ENCODE measurements around the gene SH3BGRL2. TPM values are rescaled to one million over a fixed set of nuclear protein-coding genes. Genes with fewer than 3 reads are reported as not detected.

SH3BGRL2 gene
- total RNA-seq, 1 experiment from 2014 or later = 5.2 TPM

- Histone ChIP-seq H3K9ac (ENCODE audit: low read length) (no peak overlapping the region), H3K27ac (ENCODE audit: low read depth, low read length) (no peak overlapping the region), H3K4me3 (replicated peaks in 1 of 2; ENCODE audit: low read depth in 1 of 2, low read length in 2 of 2) (no peak overlapping the region), H3K4me1 (ENCODE audit: control insufficient read depth in 1 of 2, insufficient read depth in 2 of 2, low read length in 2 of 2) (peaks cover 10 to 12% of the 10 kb centered on the region in 2 experiments; a peak in 3 of 4 replicates), H2AFZ (ENCODE audit: low read depth, low read length, poor library complexity, severe bottlenecking) (no peak overlapping the region), H3K9me3 (ENCODE audit: control insufficient read depth in 1 of 2, insufficient read depth in 1 of 2, low read depth in 1 of 2, low read length in 2 of 2) (no peaks in the 10 kb centered on the region), H3K4me2 (ENCODE audit: low read length) (no peak overlapping the region), H3K9me2 (ENCODE audit: insufficient read depth) (no peaks in the 10 kb centered on the region), H3K27me3 (ENCODE audit: insufficient read depth, low read length) (no peaks in the 10 kb centered on the region), H3K79me2 (ENCODE audit: insufficient read depth, low read length) (no peaks in the 10 kb centered on the region), H3K36me3 (ENCODE audit: control insufficient read depth in 1 of 2, insufficient read depth in 2 of 2, low read length in 2 of 2) (no peaks in the 10 kb centered on the region), H4K20me1 (ENCODE audit: insufficient read depth) (no peaks in the 10 kb centered on the region)
- CTCF ChIA-PET = no interaction called here
- no peak for TF ChIP-seq CBX3 (IDR thresholded peaks at IDR 0.05; ENCODE audit: low read depth)
- no peak for TF ChIP-seq CTCF (IDR thresholded peaks at IDR 0.05 in 2 of 3, conservative IDR thresholded peaks at IDR 0.05 in 1 of 3; ENCODE audit: borderline replicate concordance in 1 of 3, insufficient read depth in 1 of 3, low read depth in 2 of 3, low read length in 2 of 3)
- RAD21 ChIA-PET (ENCODE audit: low non-redundant PET in 1 of 2, low total read pairs in 2 of 2, uncharacterized antibody in 2 of 2, unreplicated experiment in 2 of 2) = no interaction called here
- BruUV-seq (replicated peaks) = no TSS peak
- DNase-seq (ENCODE audit: low read depth, low spot score) (no peak), ATAC-seq (no peak)
- intact Hi-C loops (cut with micrococcal nuclease) = no loop called here
- POLR2A ChIA-PET = no interaction called here
Observed at GRCh38 chr6:79598012-79598411, 33.1 kb upstream of the SH3BGRL2 start.

GRCh38 chr6:79599725-79600259 is 31.3 kb upstream of the SH3BGRL2 start:
- Histone ChIP-seq H3K4me1 (ENCODE audit: control insufficient read depth in 1 of 2, insufficient read depth in 2 of 2, low read length in 2 of 2) (peaks cover 10 to 17% of the 10 kb centered on the region in 2 experiments; a peak in 3 of 4 replicates), H4K20me1 (ENCODE audit: insufficient read depth) (no peaks in the 10 kb centered on the region), H3K4me3 (replicated peaks in 1 of 2; ENCODE audit: low read depth in 1 of 2, low read length in 2 of 2) (no peak overlapping the region), H3K79me2 (ENCODE audit: insufficient read depth, low read length) (no peaks in the 10 kb centered on the region), H3K27me3 (ENCODE audit: insufficient read depth, low read length) (no peaks in the 10 kb centered on the region), H3K9ac (ENCODE audit: low read length) (no peak overlapping the region), H2AFZ (ENCODE audit: low read depth, low read length, poor library complexity, severe bottlenecking) (no peak overlapping the region), H3K9me3 (ENCODE audit: control insufficient read depth in 1 of 2, insufficient read depth in 1 of 2, low read depth in 1 of 2, low read length in 2 of 2) (no peaks in the 10 kb centered on the region), H3K27ac (ENCODE audit: low read depth, low read length) (no peak overlapping the region), H3K36me3 (ENCODE audit: control insufficient read depth in 1 of 2, insufficient read depth in 2 of 2, low read length in 2 of 2) (no peaks in the 10 kb centered on the region), H3K9me2 (ENCODE audit: insufficient read depth) (no peaks in the 10 kb centered on the region), H3K4me2 (ENCODE audit: low read length) (no peak overlapping the region)
- no peak for TF ChIP-seq POLR2AphosphoS5 (IDR thresholded peaks at IDR 0.05; ENCODE audit: low read depth, low read length)
- no peak for TF ChIP-seq YY1 (IDR thresholded peaks at IDR 0.05; ENCODE audit: extremely low read depth, insufficient replicate concordance, low read depth, low read length)
- no peak for TF ChIP-seq CEBPB (IDR thresholded peaks at IDR 0.05; ENCODE audit: low read depth)
- DNase-seq (ENCODE audit: low read depth, low spot score) (no peak), ATAC-seq (no peak)
- BruUV-seq (replicated peaks) = no TSS peak
- POLR2A ChIA-PET = no interaction called here
- CTCF ChIA-PET = no interaction called here
- RAD21 ChIA-PET (ENCODE audit: low non-redundant PET in 1 of 2, low total read pairs in 2 of 2, uncharacterized antibody in 2 of 2, unreplicated experiment in 2 of 2) = no interaction called here
- intact Hi-C loops (cut with micrococcal nuclease) = no loop called here

Data from HCT116 (cell line).